ENCODE data around the gene KIAA1217.
"Not testable (repeated sequence)": the region's sequence is repeated elsewhere in the genome, so short reads cannot be mapped to it uniquely, and the experiment has no call there.

KIAA1217 gene

DNA sequence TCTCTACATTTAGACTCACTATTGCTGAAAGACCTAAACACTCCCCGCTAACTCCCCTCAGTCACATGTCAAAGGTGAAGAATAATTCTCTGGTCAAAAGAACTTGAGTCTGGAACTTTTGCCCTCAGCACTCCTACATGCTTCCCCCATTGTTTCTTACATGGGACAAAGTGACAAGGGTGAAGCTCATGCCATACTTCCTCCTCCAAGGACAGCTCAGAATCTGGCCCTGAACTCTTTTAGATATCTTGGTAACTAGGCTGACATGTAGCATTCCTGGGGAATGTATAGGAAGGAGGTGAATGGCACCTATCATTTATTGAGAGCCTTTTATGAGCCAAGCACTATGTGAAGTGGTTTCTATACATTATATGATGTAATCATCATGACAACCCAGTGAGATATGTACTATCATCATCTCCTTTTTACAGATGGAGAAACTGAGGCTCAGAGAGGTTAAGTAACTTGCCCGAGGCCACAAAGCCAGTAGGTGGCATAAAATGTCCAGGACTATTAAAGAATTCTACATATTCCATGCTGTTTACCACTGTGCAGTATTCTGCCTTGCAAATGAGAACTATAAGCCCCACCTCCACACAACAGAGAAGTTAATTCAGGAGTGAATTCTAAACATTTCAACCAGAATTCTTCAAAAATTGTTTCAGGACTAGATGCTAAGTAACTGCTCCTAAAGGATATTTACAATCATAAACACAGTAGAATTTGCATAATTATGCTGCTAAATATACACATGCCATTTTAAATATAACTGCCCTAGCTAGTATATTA is 268.2 kb downstream of the KIAA1217 start:
- DNase-seq, result no peak

DNA sequence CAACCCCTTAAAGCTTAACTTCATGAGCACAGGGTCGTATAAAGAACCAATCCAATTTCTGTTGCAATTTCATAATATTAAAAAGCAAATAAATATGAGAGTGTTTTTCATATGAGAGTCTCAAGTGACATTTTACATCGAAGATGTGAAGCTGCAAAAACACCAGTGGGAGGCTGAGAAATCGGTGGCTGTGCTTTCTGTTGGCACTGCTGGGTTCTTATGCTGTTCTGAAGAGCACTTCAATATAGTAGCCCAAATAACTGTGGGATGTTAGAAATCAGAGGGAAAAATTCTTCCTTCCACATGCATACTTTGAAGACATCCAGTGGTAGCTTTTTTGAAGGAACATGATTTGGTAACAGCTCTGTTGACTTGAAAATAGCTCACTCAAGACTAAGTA is 269.0 kb downstream of the KIAA1217 start:
- no peak for DNase-seq

DNA sequence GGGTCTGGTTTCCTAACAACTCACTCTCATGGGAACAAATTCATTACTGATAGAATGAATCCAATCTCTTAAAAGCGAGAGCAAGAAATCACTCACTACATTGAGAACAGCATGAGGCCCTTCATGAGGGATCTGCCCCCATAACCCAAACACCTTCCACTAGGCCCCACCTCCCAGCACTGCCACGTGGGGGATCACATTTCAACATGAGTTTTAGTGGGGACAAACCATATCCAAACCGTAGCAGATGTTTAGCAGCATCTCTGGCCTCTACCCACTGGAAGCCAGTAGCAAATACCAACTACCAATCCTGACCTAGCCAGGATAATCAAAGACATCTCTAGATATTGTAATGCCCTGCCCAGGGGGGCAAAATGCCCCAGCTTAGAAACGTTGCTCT is 270.9 kb downstream of the KIAA1217 start:
- DNase-seq, result no peak

DNA sequence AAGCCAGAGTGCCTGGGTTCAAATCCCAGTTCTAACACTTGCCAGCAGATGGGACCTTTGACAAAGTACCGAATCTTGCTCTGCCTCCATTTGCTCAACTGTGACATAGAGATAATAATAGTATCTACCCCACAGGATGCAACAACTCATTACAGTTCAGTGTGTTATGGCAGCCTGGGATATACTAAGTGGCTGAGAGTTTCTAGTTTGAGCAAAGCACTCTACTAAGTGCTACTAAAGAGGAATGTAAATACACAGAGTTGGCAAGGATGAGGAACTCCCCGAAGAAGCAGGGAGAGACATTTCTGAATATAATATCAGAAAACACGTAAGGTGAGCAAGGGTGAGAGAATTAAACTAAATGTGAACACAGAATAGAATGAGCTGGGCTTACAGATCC is 271.5 kb downstream of the KIAA1217 start:
- no peak for DNase-seq

DNA sequence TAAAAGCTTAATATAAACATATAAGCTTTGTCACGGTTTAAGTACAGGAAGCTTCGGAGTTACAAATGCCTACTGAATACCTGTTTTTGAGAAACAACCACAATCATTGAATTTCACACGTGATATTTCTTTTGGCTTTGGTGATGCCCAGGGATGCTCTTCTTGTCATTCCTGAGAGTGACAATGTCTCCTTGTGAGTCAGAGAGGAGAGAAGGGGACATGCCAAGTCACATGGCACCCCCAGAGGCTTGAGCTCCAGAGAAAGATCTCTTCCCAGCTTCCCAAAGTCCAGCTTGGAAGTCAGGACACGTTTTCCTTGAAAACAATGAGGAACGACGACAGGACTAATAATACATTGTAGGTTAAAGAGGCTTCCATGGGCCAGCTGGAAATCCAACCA is 272.3 kb downstream of the KIAA1217 start:
- DNase-seq, result no peak

DNA sequence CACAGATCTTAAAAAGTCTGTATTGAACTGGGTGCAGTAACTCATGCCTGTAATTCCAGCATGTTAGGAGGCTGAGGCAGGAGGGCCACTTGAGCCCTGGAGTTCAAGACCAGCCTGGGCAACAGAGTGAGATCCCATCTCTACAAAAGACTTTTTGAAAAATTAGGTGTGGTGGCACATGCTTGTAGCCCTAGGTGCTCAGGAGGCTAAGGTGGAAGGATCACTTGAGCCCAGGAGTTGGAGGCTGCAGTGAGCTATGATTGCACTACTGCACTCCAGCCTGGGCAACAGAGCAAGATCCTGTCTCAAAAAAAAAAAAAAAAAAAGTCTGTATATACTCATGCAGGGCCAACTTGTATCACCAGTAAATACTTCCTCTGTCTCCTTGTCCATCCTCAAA is 273.8 kb downstream of the KIAA1217 start:
- DNase-seq, result not testable (repeated sequence)

DNA sequence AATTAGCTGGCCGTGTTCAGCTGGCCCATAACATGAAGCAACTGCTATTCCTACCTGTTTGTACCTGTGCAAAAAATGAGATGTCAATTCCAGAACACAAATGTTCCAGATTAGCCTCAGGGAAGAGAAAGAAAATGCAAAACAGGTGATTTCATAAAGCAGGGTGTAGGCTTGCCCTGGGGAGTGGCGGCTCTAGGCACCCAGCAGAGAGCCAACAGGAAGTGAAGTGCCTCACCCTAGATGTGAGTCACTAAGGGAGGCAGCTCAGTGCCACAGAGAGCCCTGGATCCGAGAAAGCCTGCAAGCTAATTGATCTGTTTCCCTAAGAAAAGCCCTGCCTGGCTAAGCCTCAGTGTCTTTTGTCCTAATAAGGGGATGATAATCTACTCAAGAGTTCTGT is 274.8 kb downstream of the KIAA1217 start:
- DNase-seq, result no peak

DNA sequence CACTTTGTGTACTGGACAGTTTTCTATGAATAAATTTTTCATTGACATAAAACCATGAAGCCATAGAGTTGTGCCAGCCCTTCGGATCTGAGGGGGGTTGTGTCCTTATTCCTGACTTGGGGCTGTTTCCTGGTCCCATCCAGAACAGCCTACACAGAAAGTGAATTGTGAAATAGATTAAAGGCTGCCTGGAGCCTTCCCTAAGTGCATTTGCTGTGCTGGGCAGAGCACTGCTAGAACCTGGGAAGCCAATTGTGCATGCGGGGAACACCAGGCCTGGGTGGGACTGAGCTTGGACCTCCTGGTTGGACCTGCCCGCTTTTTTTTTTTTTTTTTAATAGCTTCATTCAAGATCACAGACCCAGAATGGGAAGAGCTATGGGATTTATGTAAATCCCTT is 275.8 kb downstream of the KIAA1217 start:
- DNase-seq, result no peak

DNA sequence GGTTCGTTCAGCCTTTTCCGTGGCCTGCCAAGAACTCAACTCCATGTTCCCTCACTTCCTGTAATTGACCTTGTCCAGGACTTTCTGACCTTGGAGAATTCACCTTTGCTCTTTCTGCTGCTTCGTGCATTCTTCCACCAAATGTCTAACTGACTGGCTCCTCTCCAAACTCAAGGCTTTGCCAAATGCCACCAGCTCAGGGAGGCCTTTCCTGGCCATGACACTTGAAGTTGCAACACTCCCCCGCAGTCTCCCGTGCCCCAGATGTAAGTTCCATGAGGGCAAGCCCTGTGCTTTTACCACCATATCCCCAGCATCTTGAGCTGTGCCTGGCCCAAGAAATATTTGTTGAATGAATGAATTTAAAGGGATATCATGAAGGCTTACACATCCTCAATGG is 276.4 kb downstream of the KIAA1217 start:
- DNase-seq, result no peak

DNA sequence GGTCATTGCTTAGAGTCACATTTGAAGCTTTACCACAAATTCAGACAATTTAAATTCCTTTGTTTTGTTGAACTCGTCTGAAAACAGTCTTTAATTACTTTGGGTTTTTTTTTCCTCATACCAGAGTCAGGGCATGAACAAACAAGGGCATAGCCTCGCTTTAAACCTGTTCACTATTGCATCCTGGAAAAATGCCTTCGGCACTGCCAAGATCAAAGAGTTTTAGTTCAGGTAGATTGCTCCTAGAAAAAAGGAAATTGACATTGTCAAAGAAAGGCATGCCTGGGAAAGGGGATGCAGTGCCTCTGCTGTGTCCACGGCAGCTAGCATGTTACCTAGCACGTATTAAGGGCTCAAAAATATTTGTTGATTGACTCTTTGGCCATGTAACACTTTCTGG is 279.7 kb downstream of the KIAA1217 start:
- no peak for DNase-seq

DNA sequence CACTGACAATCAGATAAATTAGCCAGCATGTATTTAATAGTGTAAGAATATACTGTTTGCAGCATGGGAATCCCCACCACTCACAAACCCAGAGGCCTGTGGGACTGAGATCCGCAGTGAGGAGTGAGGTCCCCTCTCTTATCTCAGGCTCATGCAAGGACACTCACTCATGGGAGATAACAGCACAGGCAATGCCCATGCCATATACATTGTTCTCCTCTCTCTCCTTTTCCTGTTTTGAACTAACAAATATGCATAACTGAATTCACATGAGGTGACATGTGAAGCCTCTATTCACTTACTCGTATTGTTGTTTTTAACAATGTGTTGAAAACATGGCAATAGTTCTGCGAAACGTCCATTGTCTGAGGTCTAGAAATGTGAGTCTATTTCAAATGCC is 284.2 kb downstream of the KIAA1217 start:
- no peak for DNase-seq

DNA sequence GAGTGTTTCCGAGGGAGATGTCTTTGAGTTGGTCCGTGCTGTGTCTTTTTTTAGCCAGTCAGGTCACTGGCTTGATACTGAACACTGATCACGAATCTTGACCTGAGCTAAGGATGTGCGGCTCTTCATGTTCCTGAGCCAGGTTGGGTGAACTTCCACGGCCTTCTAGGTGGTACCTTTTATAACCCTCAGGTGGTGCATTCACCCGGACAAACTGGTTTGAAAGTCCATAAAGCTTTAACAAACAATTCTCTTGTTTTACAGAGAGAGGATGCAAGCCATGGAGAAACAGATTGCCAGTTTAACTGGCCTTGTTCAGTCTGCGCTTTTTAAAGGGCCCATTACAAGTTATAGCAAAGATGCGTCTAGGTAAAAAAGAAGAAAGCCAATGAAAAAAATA is 285.3 kb downstream of the KIAA1217 start:
- no peak for DNase-seq

DNA sequence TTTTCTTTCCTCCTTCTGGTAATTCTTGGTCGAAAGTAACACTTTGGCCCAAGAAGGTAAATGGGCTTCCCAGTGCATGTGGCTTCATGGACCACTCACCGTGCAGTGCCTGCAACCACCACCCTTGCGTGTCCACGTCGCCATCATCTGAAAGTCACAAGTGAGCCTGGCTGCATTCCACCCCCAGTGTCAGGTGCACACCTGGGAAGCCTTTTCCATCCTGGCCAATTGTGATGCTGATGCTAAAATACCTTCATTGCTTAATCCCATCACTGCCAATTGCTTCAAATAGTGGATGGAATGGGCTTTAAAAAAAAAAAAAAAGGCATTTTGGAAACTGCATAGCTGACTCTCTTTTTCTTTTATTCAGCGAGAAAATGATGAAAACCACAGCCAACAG is 285.8 kb downstream of the KIAA1217 start:
- DNase-seq, result no peak

DNA sequence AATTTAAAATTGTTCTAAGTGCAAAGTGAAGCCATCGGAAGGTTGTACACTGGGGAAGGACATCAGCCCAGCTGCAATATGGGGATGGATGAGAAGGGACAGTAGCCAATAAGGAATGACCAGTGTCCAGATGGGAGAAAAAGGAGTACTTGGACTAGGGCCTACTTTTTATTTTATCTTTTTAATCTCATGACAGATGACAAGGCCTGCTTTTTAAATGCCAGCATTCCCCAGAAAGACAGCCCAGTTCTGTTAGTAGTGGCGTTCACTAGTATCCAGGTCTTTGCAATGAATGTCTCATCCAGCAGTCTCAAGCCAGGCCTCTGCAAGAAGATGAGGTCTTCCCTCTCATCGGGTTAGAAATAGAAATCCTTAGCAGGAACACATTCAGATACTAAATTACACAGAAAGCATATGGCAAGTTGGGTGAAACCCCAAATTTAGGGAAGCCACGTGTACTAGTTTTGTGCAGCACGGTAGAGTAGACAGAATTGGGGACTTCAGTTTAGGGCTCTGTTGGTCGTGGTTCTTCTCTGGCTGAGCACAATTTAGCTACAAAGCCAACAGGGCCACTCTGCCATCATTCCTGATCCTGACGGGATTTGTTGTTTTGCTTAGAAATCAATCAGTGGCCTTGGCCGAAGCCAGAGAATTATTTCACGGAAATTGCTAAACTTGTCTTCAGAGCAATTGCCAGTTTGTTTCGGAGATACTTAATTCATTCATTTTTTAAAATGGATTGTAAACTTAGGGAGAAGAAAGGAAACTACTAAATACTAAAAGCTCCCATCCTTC is 286.9 kb downstream of the KIAA1217 start:
- DNase-seq, result no peak

DNA sequence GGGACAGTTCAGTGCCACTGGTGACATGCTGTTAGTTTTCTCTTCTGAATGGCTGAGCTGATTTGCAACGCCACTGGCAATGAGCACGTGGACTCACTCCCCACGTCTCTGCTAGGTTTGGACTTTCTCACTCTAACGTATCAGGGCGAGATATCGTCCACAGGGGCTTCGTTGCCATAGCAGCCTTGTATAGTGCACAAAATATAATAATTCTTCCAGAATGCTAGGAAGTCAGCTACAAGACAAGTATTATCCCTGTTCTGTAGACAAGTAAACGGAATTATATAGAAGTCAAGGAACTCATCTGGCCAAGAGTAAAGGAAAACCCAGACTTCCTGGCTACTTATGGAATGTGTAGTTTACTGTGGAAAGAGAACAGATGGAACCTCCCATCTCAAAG is 288.0 kb downstream of the KIAA1217 start:
- no peak for DNase-seq

DNA sequence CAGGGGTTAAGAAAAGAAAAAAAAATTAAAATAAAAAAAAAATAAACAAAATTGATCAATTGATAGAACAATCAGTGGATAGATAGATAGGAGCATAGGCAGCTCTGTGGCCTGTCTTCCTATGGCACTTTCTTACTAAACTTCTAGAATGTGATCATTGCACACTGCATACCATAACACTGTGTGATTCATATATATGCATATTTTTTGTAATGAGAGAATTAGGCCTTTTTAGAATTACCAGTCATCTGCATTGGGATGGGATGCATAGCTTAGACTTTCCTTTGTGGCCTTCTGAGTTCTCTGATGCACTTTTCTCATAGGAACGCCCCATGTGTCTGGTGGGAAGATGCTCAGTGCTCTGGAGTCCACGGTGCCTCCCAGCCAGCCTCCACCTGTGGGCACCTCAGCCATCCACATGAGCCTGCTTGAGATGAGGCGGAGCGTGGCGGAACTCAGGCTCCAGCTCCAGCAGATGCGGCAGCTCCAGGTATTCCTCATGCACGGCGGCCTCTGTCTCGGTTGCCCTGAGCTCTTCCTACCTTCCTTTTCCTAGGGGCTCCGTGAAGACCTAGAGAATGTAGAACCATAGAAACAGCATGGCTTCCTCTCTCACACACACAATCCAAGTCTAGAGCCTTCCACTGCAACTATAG is 292.2 kb downstream of the KIAA1217 start:
- no peak for DNase-seq

DNA sequence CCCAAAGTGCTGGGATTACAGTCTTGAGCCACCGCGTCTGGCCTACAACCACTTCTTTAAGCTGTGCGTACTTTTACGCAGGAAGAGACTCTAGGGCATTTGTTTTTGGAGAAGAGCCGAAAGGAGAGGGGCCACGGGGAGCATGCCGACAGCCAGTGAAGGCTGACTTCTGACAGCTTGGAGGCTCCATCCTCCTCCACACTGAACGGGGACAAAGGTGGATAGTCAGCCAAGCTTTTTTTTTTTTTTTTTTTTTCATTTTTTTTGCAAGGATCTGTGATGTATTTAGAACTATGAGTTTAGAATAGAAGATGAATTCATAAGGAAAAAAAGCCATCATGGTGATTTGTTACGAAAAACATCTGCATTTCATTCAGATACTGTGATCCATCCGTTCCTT is 293.1 kb downstream of the KIAA1217 start:
- no peak for DNase-seq

DNA sequence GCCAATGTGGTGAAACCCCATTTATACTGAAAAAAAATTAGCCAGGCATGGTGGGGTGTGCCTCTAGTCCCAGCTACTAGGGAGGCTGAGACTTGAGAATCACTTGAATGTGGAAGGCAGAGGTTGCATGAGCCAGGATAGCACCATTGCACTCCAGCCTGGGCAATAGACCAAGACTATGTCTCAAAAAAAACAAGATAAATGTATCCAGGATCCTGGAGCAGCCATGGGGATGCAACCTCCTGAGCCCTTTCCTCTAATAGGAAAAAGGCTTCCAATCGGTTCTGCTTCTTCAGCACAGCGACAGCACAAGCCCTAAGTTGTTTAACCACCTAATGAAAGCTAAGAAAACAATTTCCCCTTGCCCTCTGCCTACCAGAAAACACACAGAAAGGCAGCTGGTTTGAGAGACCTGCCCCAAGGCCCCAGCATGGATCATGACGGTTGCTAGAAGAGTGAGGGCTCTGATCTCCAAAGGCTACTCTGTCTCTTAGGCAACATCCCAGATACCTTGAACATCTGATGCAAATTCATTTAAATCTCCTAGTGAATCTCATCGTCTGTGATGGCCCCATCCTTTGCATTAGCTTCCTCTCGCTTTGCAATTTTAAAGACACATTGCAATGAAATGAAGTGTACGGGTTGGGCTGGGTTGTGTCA is 294.0 kb downstream of the KIAA1217 start:
- no peak for DNase-seq

DNA sequence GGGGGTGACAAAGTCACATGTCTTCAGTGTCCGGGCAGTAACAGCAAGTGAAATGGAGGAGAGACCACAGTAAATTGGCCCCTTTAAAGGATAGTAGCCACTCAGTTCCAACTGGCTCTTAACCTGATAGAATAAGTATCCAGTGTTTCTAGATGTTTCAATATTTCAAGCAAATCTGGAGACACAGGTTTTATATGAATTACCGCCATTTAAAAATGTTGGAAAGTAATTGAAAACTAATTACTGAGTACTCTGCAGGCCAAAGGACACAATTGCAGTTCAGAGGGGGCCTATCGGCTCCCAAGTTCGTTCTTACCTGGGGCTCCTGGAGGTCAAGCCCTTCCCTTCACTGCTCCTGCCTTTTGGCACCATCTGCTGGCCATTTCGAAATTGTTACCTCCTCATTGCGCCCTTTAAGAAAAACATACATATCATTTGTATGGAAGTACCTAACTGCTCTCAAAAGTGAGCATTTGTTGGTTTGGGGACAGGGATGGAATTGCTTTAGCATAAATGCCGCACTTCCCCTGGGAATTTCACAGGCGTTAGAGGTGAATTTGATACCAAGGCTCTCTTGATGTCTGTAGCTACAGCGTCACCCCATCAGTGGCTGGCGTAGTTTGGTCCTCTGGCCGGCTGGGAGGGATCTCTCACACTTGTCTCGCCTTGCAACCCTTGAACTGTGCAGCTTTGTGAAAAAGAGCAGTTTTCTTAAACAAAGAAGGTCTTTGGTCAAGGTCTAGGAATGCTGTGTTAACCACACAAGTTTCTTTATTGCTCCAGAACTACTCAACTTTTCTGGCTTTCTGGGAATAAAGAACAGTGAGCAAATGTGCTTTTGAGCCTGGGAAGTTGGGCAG is 294.8 kb downstream of the KIAA1217 start:
- peak; percentile 3 for DNase-seq

DNA sequence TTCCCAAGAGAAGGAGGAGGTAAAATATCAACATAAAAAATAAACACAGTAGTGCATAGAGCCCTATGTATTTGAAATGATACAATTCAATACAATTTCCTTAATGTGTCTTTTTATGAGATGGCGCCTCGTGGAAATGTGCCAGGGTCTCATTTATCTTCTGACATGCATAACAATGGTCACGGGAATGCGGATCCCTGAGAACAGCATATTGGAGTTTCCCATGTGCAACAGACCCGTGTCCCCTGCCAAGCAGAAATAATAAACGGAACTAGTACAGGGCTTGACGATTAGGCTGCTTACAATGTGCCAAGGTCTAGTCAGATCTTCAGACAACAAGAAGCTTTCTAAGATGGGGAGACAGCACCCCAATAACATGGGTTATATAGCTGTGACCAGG is 296.8 kb downstream of the KIAA1217 start:
- DNase-seq, result no peak

DNA sequence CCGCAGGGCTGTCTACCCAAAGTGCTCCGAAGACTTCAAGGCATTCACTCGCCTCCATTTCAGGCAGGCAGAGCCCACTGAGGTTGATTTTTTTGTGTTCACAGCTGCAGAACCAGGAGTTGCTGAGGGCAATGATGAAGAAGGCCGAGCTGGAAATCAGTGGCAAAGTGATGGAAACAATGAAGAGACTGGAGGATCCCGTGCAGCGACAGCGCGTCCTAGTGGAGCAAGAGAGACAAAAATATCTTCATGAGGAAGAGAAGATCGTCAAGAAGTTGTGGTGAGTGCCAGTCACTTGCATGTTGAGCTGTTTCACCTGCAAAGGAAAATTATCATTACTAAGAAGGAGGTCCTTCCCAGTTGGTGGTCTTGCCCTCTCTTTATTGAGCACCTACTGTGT is 304.2 kb downstream of the KIAA1217 start:
- no peak for DNase-seq

DNA sequence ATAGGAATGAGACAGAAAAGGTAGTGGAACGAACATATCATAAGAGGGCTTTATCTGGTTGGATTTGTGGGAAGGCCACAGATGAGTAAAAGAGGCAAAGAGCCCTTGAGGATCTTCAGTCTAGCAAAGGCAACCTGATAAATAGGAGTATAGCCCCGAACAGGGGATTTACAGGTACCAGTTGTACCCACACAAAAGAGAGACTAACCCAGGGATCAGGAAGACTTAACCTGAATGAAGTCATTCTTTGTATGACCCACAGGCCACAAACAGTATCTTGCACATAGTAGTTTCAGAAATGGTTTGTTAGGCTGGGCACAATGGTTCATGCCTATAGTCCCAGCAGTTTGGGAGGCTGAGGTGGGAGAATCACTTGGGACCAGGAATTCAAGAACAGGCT is 306.5 kb downstream of the KIAA1217 start:
- no peak for DNase-seq
